Measurements from ENCODE around the gene ADCY9.

The ADCY9 gene

GRCh38 chr16:4114257-4115208, 1.7 kb downstream of the ADCY9 start:
- peak overlapping the region; percentile 53 for H3K4me3 ChIP-seq (ENCODE audit: low read depth, low read length)

GRCh38 chr16:4113358-4114256, 2.6 kb downstream of the ADCY9 start:
- TF ChIP-seq CTCF (IDR thresholded peaks at IDR 0.05; ENCODE audit: low read depth, low read length, missing control alignments) = no peak
- no peak for DNase-seq (ENCODE audit: low read depth)
- peak overlapping the region; percentile 35 for H3K4me3 ChIP-seq (ENCODE audit: low read depth, low read length)
- in situ Hi-C loops (cut with HindIII; ENCODE audit: low sequenced_read_pairs) = no loop called here

More at GRCh38 chr16:4114257-4115208, 1.7 kb downstream of the ADCY9 start:
- in situ Hi-C loops (cut with HindIII; ENCODE audit: low sequenced_read_pairs) = no loop called here
- no peak for TF ChIP-seq CTCF (IDR thresholded peaks at IDR 0.05; ENCODE audit: low read depth, low read length, missing control alignments)
- DNase-seq (ENCODE audit: low read depth) = no peak

DNA sequence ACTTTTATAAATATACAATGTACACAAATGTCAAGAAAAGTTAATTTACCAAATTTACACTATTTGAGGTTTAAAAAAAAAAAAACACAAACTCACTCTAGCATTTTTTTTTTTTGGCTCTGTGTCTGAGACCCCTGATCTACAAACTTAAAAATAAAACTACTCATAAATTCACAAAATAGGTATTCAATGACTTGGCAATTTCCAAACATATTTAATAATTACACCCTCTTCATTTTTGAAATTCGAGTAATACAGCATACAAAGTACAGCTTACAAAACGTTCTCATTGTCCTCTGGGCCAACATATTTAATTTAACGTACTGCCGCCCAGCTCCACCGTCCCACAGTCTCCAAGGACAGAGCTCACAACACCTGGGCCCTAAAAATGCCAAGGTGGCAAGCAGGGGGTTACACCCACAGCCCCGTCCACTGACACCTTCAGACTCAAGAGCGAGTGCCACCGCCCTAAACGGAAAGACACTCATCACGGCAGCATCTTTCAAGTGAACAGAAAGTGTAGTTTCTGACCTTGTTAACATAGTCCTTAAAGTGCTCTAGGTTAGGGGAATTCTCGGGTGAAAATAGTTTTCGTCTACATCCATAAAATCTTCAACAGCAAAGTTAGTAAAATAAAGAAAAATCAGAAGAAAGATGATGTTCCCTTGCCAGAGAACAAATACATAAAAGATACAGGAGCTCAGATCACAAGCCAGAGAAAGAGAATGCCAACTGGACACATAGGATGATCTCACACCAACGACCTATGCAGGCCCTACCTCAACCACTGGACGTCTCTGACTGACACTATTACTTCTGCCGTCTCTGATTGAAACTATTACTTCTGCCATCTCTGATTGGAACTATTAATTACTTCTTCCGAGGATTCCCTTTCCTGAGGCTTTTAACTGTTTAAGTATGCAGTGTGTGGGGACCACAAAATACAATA, 4.2 kb downstream of the ADCY9 start:
- DNase-seq (ENCODE audit: low read depth) = no peak
- peak overlapping the region; percentile 35 for H3K4me3 ChIP-seq (ENCODE audit: low read depth, low read length)
- TF ChIP-seq CTCF (IDR thresholded peaks at IDR 0.05; ENCODE audit: low read depth, low read length, missing control alignments) = no peak
- in situ Hi-C loops (cut with HindIII; ENCODE audit: low sequenced_read_pairs) = no loop called here

GRCh38 chr16:4110680-4111079, 5.6 kb downstream of the ADCY9 start:
- no peak overlapping the region for H3K4me3 ChIP-seq (ENCODE audit: low read depth, low read length)
- in situ Hi-C loops (cut with HindIII; ENCODE audit: low sequenced_read_pairs) = no loop called here
- no peak for TF ChIP-seq CTCF (IDR thresholded peaks at IDR 0.05; ENCODE audit: low read depth, low read length, missing control alignments)
- no peak for DNase-seq (ENCODE audit: low read depth)

DNA sequence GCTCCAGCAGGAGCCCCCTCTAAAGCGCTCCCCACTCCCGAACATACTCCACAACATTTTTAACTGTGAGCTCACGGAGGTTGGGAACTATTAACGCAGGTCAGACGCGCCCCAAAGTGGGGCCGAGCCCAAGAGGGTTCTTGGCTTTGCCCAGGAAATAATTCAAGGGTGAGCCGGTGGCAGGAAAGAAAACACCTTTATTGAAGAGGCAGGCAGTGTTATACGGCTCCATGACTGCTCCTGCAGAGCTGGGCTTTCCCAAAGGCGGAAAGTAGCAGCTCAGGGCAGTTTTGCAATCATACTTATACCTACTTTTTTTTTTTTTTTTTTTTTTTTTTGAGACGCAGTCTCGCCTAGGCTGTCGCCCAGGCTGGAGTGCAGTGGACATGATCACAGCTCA, 6.2 kb downstream of the ADCY9 start:
- TF ChIP-seq CTCF (IDR thresholded peaks at IDR 0.05; ENCODE audit: low read depth, low read length, missing control alignments) = no peak
- in situ Hi-C loops (cut with HindIII; ENCODE audit: low sequenced_read_pairs) = no loop called here

More for the DNA sequence above, 6.2 kb downstream of the ADCY9 start:
- DNase-seq (ENCODE audit: low read depth) = no peak
- no peak overlapping the region for H3K4me3 ChIP-seq (ENCODE audit: low read depth, low read length)

Measured in astrocyte of the cerebellum (primary cell).